GM23248 (cell line): Measurements from ENCODE around the gene CCL25.

Experiments
- EZH2 ChIP-seq: fragments of 200-600 bp; sonication (generic); IDR thresholded peaks from 2 replicates; pipeline ENCODE4 v1.6.1; 2018; ENCODE audit warnings: antibody characterized with exemption, mild to moderate bottlenecking; ENCODE audit not compliant: insufficient read depth, poor library complexity, severe bottlenecking
- EZH2phosphoT487 ChIP-seq: fragments of 200-600 bp; sonication (generic); IDR thresholded peaks from 2 replicates; pipeline ENCODE4 v1.6.1; 2018; ENCODE audit warnings: antibody characterized with exemption, moderate library complexity, mild to moderate bottlenecking, low read depth; ENCODE audit not compliant: insufficient read depth

GRCh38 chr19:8042900-8043299, 9.7 kb upstream of the CCL25 start:
- TF ChIP-seq EZH2 = no peak
- no peak for TF ChIP-seq EZH2phosphoT487
